ENCODE results near the gene HTRA3. TPM values are rescaled to one million over a fixed set of nuclear protein-coding genes. Genes with fewer than 3 reads are reported as not detected.

The HTRA3 gene
- total and polyA plus RNA-seq, 2 experiments from 2014 or later = 1.3 to 3.6 TPM

GRCh38 chr4:8228319-8229250 is 41.0 kb upstream of the HTRA3 start:
- Histone ChIP-seq H3K4me1 (ENCODE audit: insufficient read depth) (peaks cover 11% of the 10 kb centered on the region), H3K9me2 (ENCODE audit: insufficient read depth) (no peaks in the 10 kb centered on the region), H4K20me1 (replicated peaks; ENCODE audit: insufficient read depth) (no peaks in the 10 kb centered on the region), H3K79me2 (replicated peaks; ENCODE audit: insufficient read depth) (no peaks in the 10 kb centered on the region), H3K4me2 (no peak overlapping the region), H3K36me3 (ENCODE audit: insufficient read depth) (no peaks in the 10 kb centered on the region), H3K27ac (ENCODE audit: low read depth) (no peak overlapping the region), H2AFZ (0 out of 2 replicates have a peak overlapping the region, but pooled peaks have one; percentile 43), H3F3A (replicated peaks; ENCODE audit: low read depth) (no peaks in the 10 kb centered on the region), H3K4me3 (no peak overlapping the region), H3K27me3 (ENCODE audit: insufficient read depth) (no peaks in the 10 kb centered on the region)
- ATAC-seq = peak; percentile 14; the same call in 1 of the 3 replicates
- Mint-ChIP-seq H3K36me3 (ENCODE audit: low read depth) (no peaks in the 10 kb centered on the region), H3K9me3 (no peaks in the 10 kb centered on the region), H3K4me3 (no peak overlapping the region), H3K27ac (0 out of 2 replicates have a peak overlapping the region, but pooled peaks have one; percentile 75), H3K27me3 (ENCODE audit: insufficient read depth, low read depth, poor library complexity) (peaks cover 14% of the 10 kb centered on the region), H3K4me1 (peaks cover 23% of the 10 kb centered on the region)
- no peak for DNase-seq (ENCODE audit: low spot score)
- TF ChIP-seq POLR2AphosphoS5 (IDR thresholded peaks at IDR 0.05; ENCODE audit: low read depth) = no peak
- no peak for TF ChIP-seq ZNF462 (CRISPR knock-in tag; IDR thresholded peaks at IDR 0.05)
- TF ChIP-seq CREB1 (CRISPR knock-in tag; IDR thresholded peaks at IDR 0.05; ENCODE audit: low read depth) = no peak
- TF ChIP-seq, protein P1, sequence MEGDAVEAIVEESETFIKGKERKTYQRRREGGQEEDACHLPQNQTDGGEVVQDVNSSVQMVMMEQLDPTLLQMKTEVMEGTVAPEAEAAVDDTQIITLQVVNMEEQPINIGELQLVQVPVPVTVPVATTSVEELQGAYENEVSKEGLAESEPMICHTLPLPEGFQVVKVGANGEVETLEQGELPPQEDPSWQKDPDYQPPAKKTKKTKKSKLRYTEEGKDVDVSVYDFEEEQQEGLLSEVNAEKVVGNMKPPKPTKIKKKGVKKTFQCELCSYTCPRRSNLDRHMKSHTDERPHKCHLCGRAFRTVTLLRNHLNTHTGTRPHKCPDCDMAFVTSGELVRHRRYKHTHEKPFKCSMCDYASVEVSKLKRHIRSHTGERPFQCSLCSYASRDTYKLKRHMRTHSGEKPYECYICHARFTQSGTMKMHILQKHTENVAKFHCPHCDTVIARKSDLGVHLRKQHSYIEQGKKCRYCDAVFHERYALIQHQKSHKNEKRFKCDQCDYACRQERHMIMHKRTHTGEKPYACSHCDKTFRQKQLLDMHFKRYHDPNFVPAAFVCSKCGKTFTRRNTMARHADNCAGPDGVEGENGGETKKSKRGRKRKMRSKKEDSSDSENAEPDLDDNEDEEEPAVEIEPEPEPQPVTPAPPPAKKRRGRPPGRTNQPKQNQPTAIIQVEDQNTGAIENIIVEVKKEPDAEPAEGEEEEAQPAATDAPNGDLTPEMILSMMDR (conservative IDR thresholded peaks at IDR 0.05; ENCODE audit: low read depth in 2 of 2) = no peak
- TF ChIP-seq EZH2phosphoT487 (IDR thresholded peaks at IDR 0.05; ENCODE audit: unreplicated experiment) = no peak
- TF ChIP-seq, protein P2, sequence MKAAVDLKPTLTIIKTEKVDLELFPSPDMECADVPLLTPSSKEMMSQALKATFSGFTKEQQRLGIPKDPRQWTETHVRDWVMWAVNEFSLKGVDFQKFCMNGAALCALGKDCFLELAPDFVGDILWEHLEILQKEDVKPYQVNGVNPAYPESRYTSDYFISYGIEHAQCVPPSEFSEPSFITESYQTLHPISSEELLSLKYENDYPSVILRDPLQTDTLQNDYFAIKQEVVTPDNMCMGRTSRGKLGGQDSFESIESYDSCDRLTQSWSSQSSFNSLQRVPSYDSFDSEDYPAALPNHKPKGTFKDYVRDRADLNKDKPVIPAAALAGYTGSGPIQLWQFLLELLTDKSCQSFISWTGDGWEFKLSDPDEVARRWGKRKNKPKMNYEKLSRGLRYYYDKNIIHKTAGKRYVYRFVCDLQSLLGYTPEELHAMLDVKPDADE (IDR thresholded peaks at IDR 0.05) = no peak
- TF ChIP-seq EZH2 (IDR thresholded peaks at IDR 0.05; ENCODE audit: low read depth, unreplicated experiment) = no peak
- TF ChIP-seq NANOG (IDR thresholded peaks at IDR 0.05; ENCODE audit: borderline replicate concordance) = no peak
- TF ChIP-seq ZNF331 (CRISPR knock-in tag; IDR thresholded peaks at IDR 0.05; ENCODE audit: low read depth) = no peak
- TF ChIP-seq REST (IDR thresholded peaks at IDR 0.05; ENCODE audit: unreplicated experiment) = no peak
- no peak for TF ChIP-seq STAT1 (IDR thresholded peaks at IDR 0.05; ENCODE audit: unreplicated experiment)
- TF ChIP-seq JUNB (IDR thresholded peaks at IDR 0.05; ENCODE audit: unreplicated experiment) = no peak
- no peak for TF ChIP-seq ZNF114 (CRISPR knock-in tag; IDR thresholded peaks at IDR 0.05)
